Measurements from ENCODE around the gene OR51G1.
A peak's percentile ranks its signal among the peaks of the same experiment; 100 is the strongest.
"Not testable (repeated sequence)": the region's sequence is repeated elsewhere in the genome, so short reads cannot be mapped to it uniquely, and the experiment has no call there.

The OR51G1 gene

GRCh38 chr11:4924239-4924638 lies at the start of gene OR51G1:
TSS of gene OR51G1 (minus strand) at chr11:4924339. CDS start at chr11:4924339, 0 bp downstream.
- no peak for DNase-seq (ENCODE audit: low read depth)
- no peak within 1 kb of the TSS for H3K4me3 ChIP-seq (ENCODE audit: control insufficient read depth, low read depth, low read length)
- TF ChIP-seq, protein P1, sequence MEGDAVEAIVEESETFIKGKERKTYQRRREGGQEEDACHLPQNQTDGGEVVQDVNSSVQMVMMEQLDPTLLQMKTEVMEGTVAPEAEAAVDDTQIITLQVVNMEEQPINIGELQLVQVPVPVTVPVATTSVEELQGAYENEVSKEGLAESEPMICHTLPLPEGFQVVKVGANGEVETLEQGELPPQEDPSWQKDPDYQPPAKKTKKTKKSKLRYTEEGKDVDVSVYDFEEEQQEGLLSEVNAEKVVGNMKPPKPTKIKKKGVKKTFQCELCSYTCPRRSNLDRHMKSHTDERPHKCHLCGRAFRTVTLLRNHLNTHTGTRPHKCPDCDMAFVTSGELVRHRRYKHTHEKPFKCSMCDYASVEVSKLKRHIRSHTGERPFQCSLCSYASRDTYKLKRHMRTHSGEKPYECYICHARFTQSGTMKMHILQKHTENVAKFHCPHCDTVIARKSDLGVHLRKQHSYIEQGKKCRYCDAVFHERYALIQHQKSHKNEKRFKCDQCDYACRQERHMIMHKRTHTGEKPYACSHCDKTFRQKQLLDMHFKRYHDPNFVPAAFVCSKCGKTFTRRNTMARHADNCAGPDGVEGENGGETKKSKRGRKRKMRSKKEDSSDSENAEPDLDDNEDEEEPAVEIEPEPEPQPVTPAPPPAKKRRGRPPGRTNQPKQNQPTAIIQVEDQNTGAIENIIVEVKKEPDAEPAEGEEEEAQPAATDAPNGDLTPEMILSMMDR (conservative IDR thresholded peaks at IDR 0.05; ENCODE audit: control insufficient read depth, insufficient read depth, low read depth, low read length), result no peak

- no peak for DNase-seq (ENCODE audit: low read depth)
- no peak overlapping the region for H3K4me3 ChIP-seq (ENCODE audit: control insufficient read depth, low read depth, low read length)
- TF ChIP-seq, protein P1 (conservative IDR thresholded peaks at IDR 0.05; ENCODE audit: control insufficient read depth, insufficient read depth, low read depth, low read length), result no peak
These were observed 38.7 kb upstream of the OR51G1 start for GRCh38 chr11:4962816-4963215.

DNA sequence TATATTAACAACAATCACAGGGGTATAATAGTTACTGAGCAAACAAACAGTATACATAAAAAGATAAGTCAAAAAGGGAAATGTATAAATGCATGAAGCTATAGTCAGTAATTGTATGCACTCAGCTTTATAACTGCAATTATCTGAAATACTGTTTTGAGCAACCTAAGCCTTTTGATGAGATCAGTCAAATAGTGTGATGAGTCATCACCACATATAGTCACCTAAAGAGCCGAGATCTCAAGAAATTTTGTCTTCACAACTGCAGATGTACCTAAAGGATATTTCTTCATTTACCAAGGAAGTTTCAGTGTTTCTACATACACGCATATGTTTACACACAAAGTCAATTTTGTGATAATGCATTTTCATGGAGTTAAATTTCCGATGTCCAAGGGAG lies 36.7 kb upstream of the OR51G1 start:
- TF ChIP-seq, protein P1 (conservative IDR thresholded peaks at IDR 0.05; ENCODE audit: control insufficient read depth, insufficient read depth, low read depth, low read length), result no peak
- peak; percentile 1 for DNase-seq (ENCODE audit: low read depth)
- no peak overlapping the region for H3K4me3 ChIP-seq (ENCODE audit: control insufficient read depth, low read depth, low read length)

- TF ChIP-seq, protein P1 (conservative IDR thresholded peaks at IDR 0.05; ENCODE audit: control insufficient read depth, insufficient read depth, low read depth, low read length), result no peak
- no peak for DNase-seq (ENCODE audit: low read depth)
- no peak overlapping the region for H3K4me3 ChIP-seq (ENCODE audit: control insufficient read depth, low read depth, low read length)
These were observed 33.3 kb upstream of the OR51G1 start for GRCh38 chr11:4957396-4957795.

GRCh38 chr11:4955613-4956012 lies 31.5 kb upstream of the OR51G1 start, which contains the start of gene OR51A2:
TSS of gene OR51A2 (minus strand) at chr11:4955713. CDS start at chr11:4955713, 0 bp downstream.
- not testable (repeated sequence) for DNase-seq (ENCODE audit: low read depth); H3K4me3 ChIP-seq (ENCODE audit: control insufficient read depth, low read depth, low read length)

DNA sequence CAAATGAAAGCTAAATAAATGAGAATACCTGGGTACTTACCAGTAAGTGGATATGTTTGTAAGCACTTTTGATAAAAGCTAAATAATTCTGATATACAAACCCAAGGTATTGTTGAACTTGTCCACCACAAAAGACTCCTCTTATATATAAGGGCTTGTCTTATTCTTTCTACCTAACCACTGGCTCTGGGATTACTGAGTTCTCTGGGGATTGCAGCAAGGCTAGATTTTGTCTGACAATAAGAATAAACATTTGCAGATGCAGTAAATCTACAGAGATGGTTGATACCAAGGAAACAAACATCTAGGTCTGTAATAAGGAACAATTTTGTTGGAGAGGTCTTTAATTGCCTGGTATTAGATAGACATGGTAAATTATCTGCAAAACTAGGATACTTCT lies 23.4 kb upstream of the OR51G1 start, which contains the start of gene OR51A4:
Gene OR51A4, minus strand, starts transcription at position 101 of the 400 bp plus-strand sequence. CDS start 505 bp downstream, outside the sequence.
- TF ChIP-seq, protein P1 (conservative IDR thresholded peaks at IDR 0.05; ENCODE audit: control insufficient read depth, insufficient read depth, low read depth, low read length), result no peak
- no peak for DNase-seq (ENCODE audit: low read depth)
- H3K4me3 ChIP-seq (ENCODE audit: control insufficient read depth, low read depth, low read length), result no peak within 1 kb of the TSS

- TF ChIP-seq, protein P1 (conservative IDR thresholded peaks at IDR 0.05; ENCODE audit: control insufficient read depth, insufficient read depth, low read depth, low read length), result no peak
- H3K4me3 ChIP-seq (ENCODE audit: control insufficient read depth, low read depth, low read length), result no peak overlapping the region
- no peak for DNase-seq (ENCODE audit: low read depth)
These were observed 12.6 kb upstream of the OR51G1 start for GRCh38 chr11:4936745-4937144.

Measured in fibroblast of mammary gland (primary cell).